DOHH2 (cell line): ENCODE measurements around the gene FGD6.

Experiments
- CTCF ChIP-seq: fragments of 200-600 bp; sonication (generic); IDR thresholded peaks from one replicate; pipeline ENCODE4 v1.5.1; 2014; ENCODE audit warnings: antibody characterized with exemption, mild to moderate bottlenecking, low read depth, low read length; ENCODE audit not compliant: poor library complexity, severe bottlenecking
- EZH2phosphoT487 ChIP-seq: fragments of 200-600 bp; sonication (generic); IDR thresholded peaks from 2 replicates; pipeline ENCODE4 v1.6.1; 2017; ENCODE audit warnings: borderline replicate concordance, mild to moderate bottlenecking, antibody characterized with exemption, low read length, moderate library complexity, mixed read lengths

DNA sequence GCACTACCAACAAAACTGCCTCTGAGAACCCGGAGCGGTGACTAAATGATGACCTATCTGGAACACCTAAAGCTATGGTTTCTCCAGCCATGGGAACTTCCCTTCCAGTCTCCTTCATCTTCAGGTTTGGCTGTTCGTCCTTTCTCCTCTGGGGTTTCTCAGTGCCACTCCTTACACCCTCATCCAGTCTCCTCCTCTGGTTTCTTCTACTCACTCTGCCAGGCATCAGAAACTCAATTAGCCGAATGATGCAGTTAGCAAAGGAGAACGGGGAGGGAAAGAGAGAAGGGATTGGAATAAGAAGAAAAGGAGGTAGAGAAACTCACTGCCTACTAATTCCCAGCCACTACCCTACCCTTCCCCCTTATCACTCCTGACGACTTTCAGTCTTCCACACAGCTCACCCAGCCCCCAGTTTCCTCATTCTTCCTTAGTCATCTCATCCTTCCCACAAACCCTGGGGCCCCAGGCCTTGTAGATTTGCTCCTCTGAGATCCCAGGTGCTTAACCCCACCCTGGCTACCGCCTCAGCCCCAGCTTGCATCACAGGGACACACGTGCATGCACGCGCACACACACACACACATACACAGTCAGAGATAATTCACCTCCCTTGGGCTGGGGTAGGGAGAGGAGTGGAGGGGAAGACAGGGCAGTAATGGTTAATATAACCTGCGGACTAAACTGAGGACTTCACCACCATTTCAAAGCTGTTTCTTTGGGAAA, 13.0 kb downstream of the FGD6 start:
- TF ChIP-seq CTCF, result no peak
- TF ChIP-seq EZH2phosphoT487, result no peak
